ENCODE results near the gene MYO18A.
"Not testable (repeated sequence)": the region's sequence is repeated elsewhere in the genome, so short reads cannot be mapped to it uniquely, and the experiment has no call there.

The MYO18A gene

DNA sequence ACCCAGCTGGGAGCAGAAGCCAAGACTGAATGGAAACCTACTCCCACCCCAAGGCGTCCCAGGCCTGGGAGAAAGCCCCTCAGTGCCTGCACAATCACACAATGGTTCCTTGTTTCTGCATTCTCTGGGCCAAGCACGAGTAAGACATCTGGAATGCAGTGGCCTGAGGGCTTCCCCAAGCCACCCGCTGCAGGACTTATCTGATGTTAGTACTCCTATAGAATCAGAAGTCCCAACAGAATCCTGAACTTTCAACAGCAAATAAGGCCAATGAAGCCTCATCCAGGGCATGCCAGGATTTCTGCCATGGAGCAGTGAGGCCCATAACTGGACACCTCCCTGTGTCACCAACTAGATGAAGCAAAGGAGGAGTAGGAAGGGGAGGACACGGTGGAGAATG lies 28.6 kb downstream of the MYO18A start:
- no peaks in the 10 kb centered on the region for H3K36me3 ChIP-seq (ENCODE audit: insufficient read depth, low read length)
- H3K9me3 ChIP-seq (replicated peaks; ENCODE audit: low read length), result no peaks in the 10 kb centered on the region
- H3K4me3 ChIP-seq (ENCODE audit: low read length), result no peak overlapping the region
- peaks cover 46% of the 10 kb centered on the region for H3K4me1 ChIP-seq (ENCODE audit: control insufficient read depth, insufficient read depth, low read length)
- no peaks in the 10 kb centered on the region for H3K27me3 ChIP-seq (ENCODE audit: control insufficient read depth, insufficient read depth, low read length)
- H3K9ac ChIP-seq (ENCODE audit: low read depth, low read length), result no peak overlapping the region
- H3K4me2 ChIP-seq (ENCODE audit: low read length), result no peak overlapping the region

GRCh38 chr17:29150161-29150560 lies 30.0 kb downstream of the MYO18A start:
- peaks cover 32% of the 10 kb centered on the region for H3K4me1 ChIP-seq (ENCODE audit: control insufficient read depth, insufficient read depth, low read length)

DNA sequence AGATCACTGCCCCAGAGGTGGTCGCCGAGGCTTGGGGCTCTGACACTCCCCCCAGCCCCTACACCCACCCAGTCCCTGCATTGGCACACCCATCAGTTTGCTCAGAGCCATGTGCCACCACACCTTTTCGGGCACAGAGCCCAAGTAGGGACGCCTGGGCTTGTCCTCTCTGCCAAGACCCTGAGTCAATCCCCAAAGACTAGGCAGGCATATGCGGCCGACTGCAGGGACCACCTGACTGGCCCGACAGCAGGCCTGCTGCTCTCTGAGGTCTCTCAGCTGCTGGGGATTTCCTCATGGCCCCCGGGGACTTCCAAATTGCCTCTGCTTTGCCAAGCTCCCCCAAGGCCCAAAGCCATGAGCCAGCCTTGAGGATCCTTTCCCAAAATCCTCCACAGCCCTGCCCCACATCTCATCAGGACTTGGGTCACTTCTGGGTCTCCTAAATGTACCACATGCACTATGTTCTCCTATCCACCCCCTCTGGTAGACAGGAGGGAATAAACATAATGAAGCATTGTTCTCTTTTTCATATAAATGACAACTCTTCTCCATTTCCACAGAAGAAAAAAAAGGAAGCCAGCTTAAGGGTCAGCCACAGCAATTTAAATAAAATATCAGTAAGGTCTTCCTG lies 30.6 kb downstream of the MYO18A start:
- Histone ChIP-seq H3K27me3 (ENCODE audit: control insufficient read depth, insufficient read depth, low read length) (no peaks in the 10 kb centered on the region), H3K9me3 (replicated peaks; ENCODE audit: low read length) (no peaks in the 10 kb centered on the region), H3K36me3 (ENCODE audit: insufficient read depth, low read length) (no peaks in the 10 kb centered on the region), H3K9ac (ENCODE audit: low read depth, low read length) (peak overlapping the region; percentile 79), H3K4me3 (ENCODE audit: low read length) (peak overlapping the region; percentile 78), H3K4me2 (ENCODE audit: low read length) (peak overlapping the region; percentile 97), H3K4me1 (ENCODE audit: control insufficient read depth, insufficient read depth, low read length) (peaks cover 26% of the 10 kb centered on the region)

More at GRCh38 chr17:29150161-29150560, 30.0 kb downstream of the MYO18A start:
- H3K27me3 ChIP-seq (ENCODE audit: control insufficient read depth, insufficient read depth, low read length), result no peaks in the 10 kb centered on the region
- no peak overlapping the region for H3K4me2 ChIP-seq (ENCODE audit: low read length)
- H3K9ac ChIP-seq (ENCODE audit: low read depth, low read length), result no peak overlapping the region
- no peaks in the 10 kb centered on the region for H3K36me3 ChIP-seq (ENCODE audit: insufficient read depth, low read length)
- no peaks in the 10 kb centered on the region for H3K9me3 ChIP-seq (replicated peaks; ENCODE audit: low read length)
- no peak overlapping the region for H3K4me3 ChIP-seq (ENCODE audit: low read length)

GRCh38 chr17:29148790-29149430 lies 31.3 kb downstream of the MYO18A start:
- H3K4me3 ChIP-seq (ENCODE audit: low read length), result peak overlapping the region; percentile 78
- H3K9ac ChIP-seq (ENCODE audit: low read depth, low read length), result peak overlapping the region; percentile 79
- H3K4me2 ChIP-seq (ENCODE audit: low read length), result peak overlapping the region; percentile 97
- H3K27me3 ChIP-seq (ENCODE audit: control insufficient read depth, insufficient read depth, low read length), result no peaks in the 10 kb centered on the region
- no peaks in the 10 kb centered on the region for H3K9me3 ChIP-seq (replicated peaks; ENCODE audit: low read length)
- H3K36me3 ChIP-seq (ENCODE audit: insufficient read depth, low read length), result no peaks in the 10 kb centered on the region
- peaks cover 21% of the 10 kb centered on the region for H3K4me1 ChIP-seq (ENCODE audit: control insufficient read depth, insufficient read depth, low read length)

- H3K9me3 ChIP-seq (replicated peaks; ENCODE audit: low read length), result no peaks in the 10 kb centered on the region
- H3K4me3 ChIP-seq (ENCODE audit: low read length), result peak overlapping the region; percentile 78
- H3K36me3 ChIP-seq (ENCODE audit: insufficient read depth, low read length), result no peaks in the 10 kb centered on the region
- no peaks in the 10 kb centered on the region for H3K27me3 ChIP-seq (ENCODE audit: control insufficient read depth, insufficient read depth, low read length)
- peak overlapping the region; percentile 97 for H3K4me2 ChIP-seq (ENCODE audit: low read length)
- H3K9ac ChIP-seq (ENCODE audit: low read depth, low read length), result peak overlapping the region; percentile 79
- peaks cover 21% of the 10 kb centered on the region for H3K4me1 ChIP-seq (ENCODE audit: control insufficient read depth, insufficient read depth, low read length)
Measured at GRCh38 chr17:29148257-29148789, 31.9 kb downstream of the MYO18A start.

- Histone ChIP-seq H3K4me2 (ENCODE audit: low read length) (no peak overlapping the region), H3K4me1 (ENCODE audit: control insufficient read depth, insufficient read depth, low read length) (peaks cover 21% of the 10 kb centered on the region), H3K9me3 (replicated peaks; ENCODE audit: low read length) (no peaks in the 10 kb centered on the region), H3K27me3 (ENCODE audit: control insufficient read depth, insufficient read depth, low read length) (no peaks in the 10 kb centered on the region), H3K36me3 (ENCODE audit: insufficient read depth, low read length) (no peaks in the 10 kb centered on the region), H3K4me3 (ENCODE audit: low read length) (no peak overlapping the region), H3K9ac (ENCODE audit: low read depth, low read length) (no peak overlapping the region)
Measured at GRCh38 chr17:29147682-29148081, 32.5 kb downstream of the MYO18A start.

DNA sequence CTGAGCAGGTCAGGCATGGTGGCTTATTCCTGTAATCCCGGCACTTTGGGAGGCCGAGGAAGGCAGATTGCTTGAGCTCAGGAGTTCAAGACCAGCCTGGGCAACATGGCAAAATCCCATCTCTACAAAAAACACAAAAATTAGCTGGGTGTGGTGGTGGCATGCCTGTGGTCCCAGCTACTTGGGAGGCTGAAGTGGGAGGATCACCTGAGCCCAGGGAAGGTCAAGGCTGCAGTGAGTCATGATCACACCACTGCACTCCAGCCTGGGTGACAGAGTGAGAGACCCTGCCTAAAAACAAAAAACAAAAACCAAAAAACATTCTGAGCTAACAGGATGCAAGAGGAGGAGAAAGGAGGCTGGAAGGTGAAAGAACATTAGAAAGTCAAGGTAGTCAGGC lies 33.0 kb downstream of the MYO18A start:
- H3K27me3 ChIP-seq (ENCODE audit: control insufficient read depth, insufficient read depth, low read length); H3K4me2 ChIP-seq (ENCODE audit: low read length); H3K36me3 ChIP-seq (ENCODE audit: insufficient read depth, low read length); H3K4me3 ChIP-seq (ENCODE audit: low read length); H3K9me3 ChIP-seq (replicated peaks; ENCODE audit: low read length); H3K9ac ChIP-seq (ENCODE audit: low read depth, low read length): not testable (repeated sequence)
- peaks cover 21% of the 10 kb centered on the region for H3K4me1 ChIP-seq (ENCODE audit: control insufficient read depth, insufficient read depth, low read length)

DNA sequence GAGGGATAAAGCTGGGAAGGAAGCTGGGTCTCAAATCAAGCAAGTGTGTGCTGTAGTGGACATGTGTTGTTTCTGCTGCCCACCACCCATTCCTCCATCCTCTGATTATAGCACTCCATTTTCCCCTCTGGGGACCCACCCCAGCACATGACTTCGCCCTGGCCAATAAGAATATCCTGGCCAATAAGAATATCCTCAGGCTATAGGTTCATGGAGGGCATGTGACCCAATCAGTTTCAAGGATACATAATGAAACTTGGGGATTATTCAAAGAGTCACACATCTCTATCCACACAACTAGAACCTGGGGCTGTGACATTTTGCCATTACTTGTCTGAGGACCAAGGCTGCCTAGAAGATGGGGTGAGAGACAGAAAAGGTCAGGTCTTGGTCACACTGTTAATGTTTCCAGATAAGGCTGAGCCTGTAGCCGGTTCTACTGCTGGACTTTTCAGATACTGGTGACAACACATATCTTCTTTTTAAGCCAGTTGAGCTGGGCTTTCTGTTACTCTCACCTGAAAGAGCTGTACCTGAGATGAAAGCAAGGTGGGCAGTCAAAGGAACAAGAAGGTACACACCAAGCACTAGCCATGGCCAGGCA lies 33.7 kb downstream of the MYO18A start:
- no peak overlapping the region for H3K4me2 ChIP-seq (ENCODE audit: low read length)
- H3K4me1 ChIP-seq (ENCODE audit: control insufficient read depth, insufficient read depth, low read length), result peaks cover 17% of the 10 kb centered on the region
- no peaks in the 10 kb centered on the region for H3K27me3 ChIP-seq (ENCODE audit: control insufficient read depth, insufficient read depth, low read length)
- no peak overlapping the region for H3K4me3 ChIP-seq (ENCODE audit: low read length)
- no peaks in the 10 kb centered on the region for H3K9me3 ChIP-seq (replicated peaks; ENCODE audit: low read length)
- H3K36me3 ChIP-seq (ENCODE audit: insufficient read depth, low read length), result no peaks in the 10 kb centered on the region
- H3K9ac ChIP-seq (ENCODE audit: low read depth, low read length), result no peak overlapping the region

DNA sequence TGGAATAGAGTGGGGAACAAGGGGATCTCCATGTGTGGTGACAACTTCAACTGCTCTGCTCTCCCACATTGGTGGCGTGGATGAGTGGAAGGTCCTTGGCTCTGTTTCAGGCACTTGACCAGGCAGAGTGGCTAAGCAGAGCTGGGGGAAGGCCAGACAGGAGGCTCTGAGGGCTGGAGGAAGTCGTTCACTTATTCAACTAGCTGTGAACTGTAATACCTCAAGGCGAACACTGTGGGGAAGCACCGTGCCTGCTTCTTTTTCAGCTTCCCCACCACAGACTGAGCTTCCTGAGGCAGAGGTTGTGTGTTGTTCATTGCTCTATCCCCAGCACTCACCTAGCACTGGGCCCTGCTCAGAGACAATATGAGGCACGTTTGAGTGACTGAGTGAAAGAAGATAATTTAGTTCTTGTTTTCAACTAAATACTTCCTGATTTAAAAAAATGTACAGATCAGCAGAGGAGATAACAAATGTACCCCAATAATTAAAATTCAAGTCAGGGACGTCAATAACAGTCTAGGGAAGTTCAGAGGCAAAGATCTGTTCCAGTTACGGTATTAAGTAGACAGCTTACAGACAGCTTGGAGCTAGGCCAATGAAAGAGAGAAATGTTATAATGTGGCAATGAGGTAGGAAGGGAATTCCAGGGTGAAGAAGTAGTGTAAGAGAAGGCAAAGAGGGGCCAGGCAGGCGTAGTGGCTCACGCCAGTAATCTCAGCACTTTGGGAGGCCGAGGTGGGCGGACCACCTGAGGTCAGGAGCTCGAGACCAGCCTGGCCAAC lies 34.7 kb downstream of the MYO18A start:
- no peaks in the 10 kb centered on the region for H3K27me3 ChIP-seq (ENCODE audit: control insufficient read depth, insufficient read depth, low read length)
- peaks cover 18% of the 10 kb centered on the region for H3K4me1 ChIP-seq (ENCODE audit: control insufficient read depth, insufficient read depth, low read length)
- no peaks in the 10 kb centered on the region for H3K36me3 ChIP-seq (ENCODE audit: insufficient read depth, low read length)
- no peak overlapping the region for H3K9ac ChIP-seq (ENCODE audit: low read depth, low read length)
- H3K4me3 ChIP-seq (ENCODE audit: low read length), result no peak overlapping the region
- H3K4me2 ChIP-seq (ENCODE audit: low read length), result no peak overlapping the region
- H3K9me3 ChIP-seq (replicated peaks; ENCODE audit: low read length), result no peaks in the 10 kb centered on the region

GRCh38 chr17:29143894-29144293 lies 36.3 kb downstream of the MYO18A start:
- H3K4me3 ChIP-seq (ENCODE audit: low read length), result no peak overlapping the region
- H3K9ac ChIP-seq (ENCODE audit: low read depth, low read length), result no peak overlapping the region
- no peaks in the 10 kb centered on the region for H3K36me3 ChIP-seq (ENCODE audit: insufficient read depth, low read length)
- H3K27me3 ChIP-seq (ENCODE audit: control insufficient read depth, insufficient read depth, low read length), result no peaks in the 10 kb centered on the region
- peaks cover 26% of the 10 kb centered on the region for H3K4me1 ChIP-seq (ENCODE audit: control insufficient read depth, insufficient read depth, low read length)
- no peak overlapping the region for H3K4me2 ChIP-seq (ENCODE audit: low read length)
- no peaks in the 10 kb centered on the region for H3K9me3 ChIP-seq (replicated peaks; ENCODE audit: low read length)

DNA sequence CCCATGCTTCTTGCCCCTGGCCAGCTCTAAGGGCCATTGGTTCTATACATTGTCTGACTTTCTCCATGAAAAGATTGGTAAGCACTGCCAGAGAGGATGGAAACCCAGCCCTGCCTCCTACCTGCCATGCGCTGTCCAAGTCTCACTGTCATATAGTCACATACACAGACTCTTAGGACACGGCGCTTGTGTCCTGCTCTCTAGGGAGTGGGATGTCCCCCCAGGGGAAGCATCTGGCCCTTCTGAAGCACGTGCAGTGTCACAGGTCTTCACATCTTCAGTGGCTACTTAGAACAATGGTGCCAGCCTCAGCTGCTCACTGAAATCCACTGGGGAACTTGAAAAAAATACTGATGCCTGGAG lies 38.7 kb downstream of the MYO18A start:
- Histone ChIP-seq H3K4me1 (ENCODE audit: control insufficient read depth, insufficient read depth, low read length) (peaks cover 39% of the 10 kb centered on the region), H3K36me3 (ENCODE audit: insufficient read depth, low read length) (no peaks in the 10 kb centered on the region), H3K9me3 (replicated peaks; ENCODE audit: low read length) (no peaks in the 10 kb centered on the region), H3K4me3 (ENCODE audit: low read length) (no peak overlapping the region), H3K9ac (ENCODE audit: low read depth, low read length) (no peak overlapping the region), H3K27me3 (ENCODE audit: control insufficient read depth, insufficient read depth, low read length) (no peaks in the 10 kb centered on the region), H3K4me2 (ENCODE audit: low read length) (no peak overlapping the region)

Measured in skeletal muscle satellite cell (primary cell).